Keratinocyte (primary cell): ENCODE data around the gene ZNF780A.

Source experiments
- CTCF ChIP-seq, 3 experiments: IDR thresholded peaks in 1 of 3; conservative IDR thresholded peaks in 1 of 3; optimal IDR thresholded peaks in 1 of 3; 2 replicates in 2 of 3; 3 replicates in 1 of 3; pipeline versions ENCODE3 to v1.5.1; 2011; ENCODE audit warnings: low read length in 3 of 3, mild to moderate bottlenecking in 3 of 3, moderate library complexity in 2 of 3, control low read depth in 1 of 3, inconsistent platforms in 1 of 3; ENCODE audit not compliant: insufficient read depth in 2 of 3; ENCODE audit errors: extremely low read depth in 1 of 3
- EZH2 ChIP-seq: IDR thresholded peaks from one replicate; pipeline ENCODE4 v1.6.1; 2012; ENCODE audit warnings: inconsistent platforms, mild to moderate bottlenecking, low read length, moderate library complexity

- TF ChIP-seq CTCF (optimal IDR thresholded peaks at IDR 0.05 in 1 of 3, IDR thresholded peaks at IDR 0.05 in 1 of 3, conservative IDR thresholded peaks at IDR 0.05 in 1 of 3; ENCODE audit: extremely low read depth in 1 of 3, insufficient read depth in 2 of 3, low read length in 3 of 3) (no peak), EZH2 (no peak)
Observed at GRCh38 chr19:40054632-40055031, 36.1 kb downstream of the ZNF780A start.
